Measurements from ENCODE around the gene RMDN3. TPM values are rescaled to one million over a fixed set of nuclear protein-coding genes. Genes with fewer than 3 reads are reported as not detected.

RMDN3 gene
- total RNA-seq, 2 experiments from 2014 or later: 34.0 to 35.1 TPM

GRCh38 chr15:40691737-40692136 lies 63.3 kb downstream of the RMDN3 start:
- Mint-ChIP-seq H3K27ac (no peak overlapping the region), H3K36me3 (ENCODE audit: low read depth) (peaks cover 18% of the 10 kb centered on the region), H3K4me1 (ENCODE audit: low read depth) (peaks cover 20% of the 10 kb centered on the region), H3K4me3 (no peak overlapping the region), H3K9me3 (ENCODE audit: insufficient read depth) (no peaks in the 10 kb centered on the region), H3K27me3 (ENCODE audit: low read depth) (no peaks in the 10 kb centered on the region)
- no peak for ATAC-seq
- CTCF ChIA-PET: interaction anchor here (0.6 kb wide), 1 partner anchor 29 kb away, joined by 3 read pairs; no protein-coding TSS in a partner anchor
- POLR2A ChIA-PET: no interaction called here
- no peak for DNase-seq

- CTCF ChIA-PET: no interaction called here
Observed at GRCh38 chr15:40688932-40689799, 65.9 kb downstream of the RMDN3 start.

More at GRCh38 chr15:40688932-40689799, 65.9 kb downstream of the RMDN3 start:
- no peak overlapping the region for H3K27ac Mint-ChIP-seq
- peaks cover 8% of the 10 kb centered on the region for H3K4me1 Mint-ChIP-seq (ENCODE audit: low read depth)
- ATAC-seq (no peak), DNase-seq (no peak)
- H3K4me3 Mint-ChIP-seq: no peak overlapping the region
- H3K9me3 Mint-ChIP-seq (ENCODE audit: insufficient read depth): no peaks in the 10 kb centered on the region
- H3K27me3 Mint-ChIP-seq (ENCODE audit: low read depth): no peaks in the 10 kb centered on the region
- peaks cover 6% of the 10 kb centered on the region for H3K36me3 Mint-ChIP-seq (ENCODE audit: low read depth)
- POLR2A ChIA-PET: no interaction called here

Other genes starting within 250 kb of the RMDN3 start
- gene CCDC32, start 190.2 kb downstream of the RMDN3 start, total RNA-seq: 10 to 100 TPM; 24.7 to 27.0 TPM
- 10 to 100 TPM; 14.1 to 15.6 TPM for gene RPUSD2, start 186.0 kb downstream of the RMDN3 start, total RNA-seq
- gene KNL1, start 161.0 kb downstream of the RMDN3 start, total RNA-seq: 10 to 100 TPM; 61.4 to 65.4 TPM
- gene RAD51, start 60.1 kb downstream of the RMDN3 start, total RNA-seq: 10 to 100 TPM; 82.7 to 87.3 TPM
- gene GCHFR, start 8.8 kb upstream of the RMDN3 start, total RNA-seq: 10 to 100 TPM; 50.6 to 50.8 TPM
- gene C15orf62, start 14.7 kb upstream of the RMDN3 start, total RNA-seq: 1 to 10 TPM; 1.1 to 1.2 TPM
- gene ZFYVE19, start 51.8 kb upstream of the RMDN3 start, total RNA-seq: 10 to 100 TPM; 29.4 to 35.6 TPM
- 10 to 100 TPM; 42.9 to 47.2 TPM for gene DNAJC17, start 52.2 kb upstream of the RMDN3 start, total RNA-seq
- gene PPP1R14D, start 73.5 kb upstream of the RMDN3 start, total RNA-seq: not detected
- 1 to 10 TPM; 3.1 to 4.3 TPM for gene SPINT1, start 88.8 kb upstream of the RMDN3 start, total RNA-seq
- gene RHOV, start 119.0 kb upstream of the RMDN3 start, total RNA-seq: not detected
- gene VPS18, start 139.2 kb upstream of the RMDN3 start, total RNA-seq: 10 to 100 TPM; 17.8 to 18.4 TPM
- gene DLL4, start 174.1 kb upstream of the RMDN3 start, total RNA-seq: not detected
- gene CHAC1, start 198.2 kb upstream of the RMDN3 start, total RNA-seq: 1 to 10 TPM; 8.3 to 8.9 TPM

Data from activated CD8-positive, alpha-beta T cell treated with anti-CD3 and anti-CD28 coated beads, Interleukin-2, amount 10 ng/mL, durations not matched to agents 7 days and 5 days (primary cell).